ENCODE results near the gene HERPUD1. TPM values are rescaled to one million over a fixed set of nuclear protein-coding genes. Genes with fewer than 3 reads are reported as not detected.

HERPUD1 gene
- total and polyA plus RNA-seq, 2 of the 13 experiments (the other 11 are each of a cell fraction or from before 2014, with no cell fraction given) = 96.2 to 323 TPM

DNA sequence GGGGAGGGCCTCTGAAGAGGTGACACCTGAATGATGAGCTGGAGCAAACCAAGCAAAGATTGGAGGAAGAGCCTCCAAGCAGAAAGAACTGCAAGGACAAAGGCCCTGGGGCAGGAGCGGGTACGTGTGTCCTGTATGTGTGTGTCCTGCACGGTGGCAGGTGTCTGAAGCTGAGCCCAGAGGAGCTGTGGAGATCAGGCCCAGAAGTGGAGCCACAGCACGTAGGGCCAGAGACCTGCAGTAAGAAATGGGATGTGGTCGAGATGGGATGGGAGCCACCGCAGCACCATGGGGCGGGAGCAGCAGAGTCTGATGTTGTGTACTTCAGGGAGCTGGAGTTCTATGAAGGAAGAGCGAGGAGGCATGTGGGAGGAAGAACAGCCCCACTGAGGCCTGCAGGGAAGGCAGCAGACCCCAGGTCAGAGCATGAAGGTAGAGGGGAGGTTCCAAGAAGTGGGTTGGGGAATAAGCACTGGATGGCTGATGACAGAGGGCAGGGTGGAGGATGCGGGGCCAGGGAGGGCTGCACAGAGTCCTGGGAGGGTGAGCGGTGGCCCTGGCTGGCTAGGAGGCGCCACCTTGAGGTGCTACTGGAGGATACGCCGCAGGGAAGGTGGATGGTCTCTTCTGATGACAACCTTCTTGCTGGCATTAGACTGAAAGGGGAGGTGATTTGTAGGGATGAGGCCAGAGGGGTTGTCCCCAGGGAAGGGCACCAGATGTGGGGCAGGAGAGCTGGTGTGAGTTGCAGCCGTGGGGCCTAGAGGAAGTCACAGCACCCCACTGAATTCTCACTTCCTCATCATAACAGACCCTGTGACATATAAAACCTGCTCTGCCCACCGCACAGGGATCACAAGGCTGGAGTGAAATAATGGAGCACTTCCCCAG is 19.2 kb downstream of the HERPUD1 start (continued):
- TF ChIP-seq, protein P1, sequence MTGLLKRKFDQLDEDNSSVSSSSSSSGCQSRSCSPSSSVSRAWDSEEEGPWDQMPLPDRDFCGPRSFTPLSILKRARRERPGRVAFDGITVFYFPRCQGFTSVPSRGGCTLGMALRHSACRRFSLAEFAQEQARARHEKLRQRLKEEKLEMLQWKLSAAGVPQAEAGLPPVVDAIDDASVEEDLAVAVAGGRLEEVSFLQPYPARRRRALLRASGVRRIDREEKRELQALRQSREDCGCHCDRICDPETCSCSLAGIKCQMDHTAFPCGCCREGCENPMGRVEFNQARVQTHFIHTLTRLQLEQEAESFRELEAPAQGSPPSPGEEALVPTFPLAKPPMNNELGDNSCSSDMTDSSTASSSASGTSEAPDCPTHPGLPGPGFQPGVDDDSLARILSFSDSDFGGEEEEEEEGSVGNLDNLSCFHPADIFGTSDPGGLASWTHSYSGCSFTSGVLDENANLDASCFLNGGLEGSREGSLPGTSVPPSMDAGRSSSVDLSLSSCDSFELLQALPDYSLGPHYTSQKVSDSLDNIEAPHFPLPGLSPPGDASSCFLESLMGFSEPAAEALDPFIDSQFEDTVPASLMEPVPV (CRISPR knock-in tag; IDR thresholded peaks at IDR 0.05) = no peak
- TF ChIP-seq, protein P2, sequence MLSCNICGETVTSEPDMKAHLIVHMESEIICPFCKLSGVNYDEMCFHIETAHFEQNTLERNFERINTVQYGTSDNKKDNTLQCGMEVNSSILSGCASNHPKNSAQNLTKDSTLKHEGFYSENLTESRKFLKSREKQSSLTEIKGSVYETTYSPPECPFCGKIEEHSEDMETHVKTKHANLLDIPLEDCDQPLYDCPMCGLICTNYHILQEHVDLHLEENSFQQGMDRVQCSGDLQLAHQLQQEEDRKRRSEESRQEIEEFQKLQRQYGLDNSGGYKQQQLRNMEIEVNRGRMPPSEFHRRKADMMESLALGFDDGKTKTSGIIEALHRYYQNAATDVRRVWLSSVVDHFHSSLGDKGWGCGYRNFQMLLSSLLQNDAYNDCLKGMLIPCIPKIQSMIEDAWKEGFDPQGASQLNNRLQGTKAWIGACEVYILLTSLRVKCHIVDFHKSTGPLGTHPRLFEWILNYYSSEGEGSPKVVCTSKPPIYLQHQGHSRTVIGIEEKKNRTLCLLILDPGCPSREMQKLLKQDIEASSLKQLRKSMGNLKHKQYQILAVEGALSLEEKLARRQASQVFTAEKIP (CRISPR knock-in tag; IDR thresholded peaks at IDR 0.05; ENCODE audit: borderline replicate concordance) = no peak
- TF ChIP-seq CENPX (CRISPR knock-in tag; IDR thresholded peaks at IDR 0.05) (no peak), POLR2AphosphoS2 (IDR thresholded peaks at IDR 0.05; ENCODE audit: low read depth, low read length) (no peak), FOXK2 (IDR thresholded peaks at IDR 0.05) (no peak), ZNF775 (CRISPR knock-in tag; IDR thresholded peaks at IDR 0.05; ENCODE audit: borderline replicate concordance) (no peak), ZNF382 (CRISPR knock-in tag; IDR thresholded peaks at IDR 0.05; ENCODE audit: borderline replicate concordance) (no peak), FOXA1 (IDR thresholded peaks at IDR 0.05) (no peak), FOXA1 (CRISPR knock-in tag; IDR thresholded peaks at IDR 0.05) (0 out of 2 replicates have a peak, but pooled peaks have one; percentile 21), STAG1 (CRISPR knock-in tag; IDR thresholded peaks at IDR 0.05) (peak; percentile 93), ELF3 (CRISPR knock-in tag; IDR thresholded peaks at IDR 0.05) (0 out of 2 replicates have a peak, but pooled peaks have one; percentile 15), KLF6 (CRISPR knock-in tag; IDR thresholded peaks at IDR 0.05) (no peak), ZNF383 (CRISPR knock-in tag; IDR thresholded peaks at IDR 0.05; ENCODE audit: borderline replicate concordance) (no peak), GPN1 (CRISPR knock-in tag; IDR thresholded peaks at IDR 0.05; ENCODE audit: borderline replicate concordance) (0 out of 2 replicates have a peak, but pooled peaks have one; percentile 42), ZNF441 (CRISPR knock-in tag; IDR thresholded peaks at IDR 0.05; ENCODE audit: borderline replicate concordance) (no peak), ZNF331 (CRISPR knock-in tag; IDR thresholded peaks at IDR 0.05) (peak; percentile 67; the same call in 1 of the 2 replicates), ZNF20 (CRISPR knock-in tag; IDR thresholded peaks at IDR 0.05) (no peak), MAFF (IDR thresholded peaks at IDR 0.05; ENCODE audit: low read depth, low read length) (no peak), CCAR2 (optimal IDR thresholded peaks at IDR 0.05; ENCODE audit: low read depth, low read length) (no peak), RFX5 (IDR thresholded peaks at IDR 0.05; ENCODE audit: low read depth, low read length) (no peak), ZNF160 (CRISPR knock-in tag; IDR thresholded peaks at IDR 0.05) (no peak), ZSCAN22 (CRISPR knock-in tag; IDR thresholded peaks at IDR 0.05) (no peak), ZBTB21 (CRISPR knock-in tag; IDR thresholded peaks at IDR 0.05) (no peak), ESRRA (CRISPR knock-in tag; IDR thresholded peaks at IDR 0.05; ENCODE audit: low read depth) (no peak), NONO (IDR thresholded peaks at IDR 0.05) (no peak), NONO (CRISPR knock-in tag; conservative IDR thresholded peaks at IDR 0.05) (no peak), CAMTA2 (CRISPR knock-in tag; IDR thresholded peaks at IDR 0.05; ENCODE audit: borderline replicate concordance) (no peak)
- TF ChIP-seq, protein P3, sequence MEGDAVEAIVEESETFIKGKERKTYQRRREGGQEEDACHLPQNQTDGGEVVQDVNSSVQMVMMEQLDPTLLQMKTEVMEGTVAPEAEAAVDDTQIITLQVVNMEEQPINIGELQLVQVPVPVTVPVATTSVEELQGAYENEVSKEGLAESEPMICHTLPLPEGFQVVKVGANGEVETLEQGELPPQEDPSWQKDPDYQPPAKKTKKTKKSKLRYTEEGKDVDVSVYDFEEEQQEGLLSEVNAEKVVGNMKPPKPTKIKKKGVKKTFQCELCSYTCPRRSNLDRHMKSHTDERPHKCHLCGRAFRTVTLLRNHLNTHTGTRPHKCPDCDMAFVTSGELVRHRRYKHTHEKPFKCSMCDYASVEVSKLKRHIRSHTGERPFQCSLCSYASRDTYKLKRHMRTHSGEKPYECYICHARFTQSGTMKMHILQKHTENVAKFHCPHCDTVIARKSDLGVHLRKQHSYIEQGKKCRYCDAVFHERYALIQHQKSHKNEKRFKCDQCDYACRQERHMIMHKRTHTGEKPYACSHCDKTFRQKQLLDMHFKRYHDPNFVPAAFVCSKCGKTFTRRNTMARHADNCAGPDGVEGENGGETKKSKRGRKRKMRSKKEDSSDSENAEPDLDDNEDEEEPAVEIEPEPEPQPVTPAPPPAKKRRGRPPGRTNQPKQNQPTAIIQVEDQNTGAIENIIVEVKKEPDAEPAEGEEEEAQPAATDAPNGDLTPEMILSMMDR (CRISPR knock-in tag; IDR thresholded peaks at IDR 0.05) = peak; percentile 98
